ENCODE data around the gene TMTC2.

TMTC2 gene

DNA sequence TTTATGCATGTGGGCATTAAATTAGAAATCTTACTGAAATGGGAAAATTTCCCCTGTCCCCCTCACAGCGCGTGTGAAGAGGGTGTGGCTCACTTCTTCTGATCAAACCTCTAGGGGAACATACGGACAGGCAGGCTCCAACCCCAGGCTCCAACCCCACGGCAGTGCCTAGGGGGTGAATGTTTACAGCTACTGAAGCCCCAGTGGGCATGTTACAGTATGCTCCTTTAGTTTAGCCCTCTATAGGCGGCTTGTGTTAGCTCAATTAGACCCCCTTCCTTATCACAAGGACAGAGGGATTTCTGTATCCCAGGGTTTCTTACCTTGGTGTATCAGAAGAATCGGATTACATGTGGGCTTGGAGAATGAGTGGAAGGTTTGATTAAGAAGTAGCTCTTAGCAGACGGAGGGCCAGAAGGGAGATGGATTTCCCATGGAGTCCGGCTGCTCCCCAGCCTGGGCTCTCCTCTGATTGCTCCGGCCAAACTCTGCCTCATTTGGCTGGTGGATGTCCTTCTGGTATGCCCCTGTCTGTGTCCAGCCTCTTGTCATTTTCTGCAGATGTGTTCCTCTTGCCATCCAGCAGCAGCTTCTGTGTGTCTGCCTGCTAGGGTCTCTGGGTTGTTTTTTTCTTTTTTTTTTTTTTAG is 223.7 kb downstream of the TMTC2 start:
- TF ChIP-seq FOXP2 (optimal IDR thresholded peaks at IDR 0.05; ENCODE audit: control extremely low read depth, extremely low read length, insufficient read depth) (no peak), EZH2 (IDR thresholded peaks at IDR 0.05) (no peak), POLR2AphosphoS5 (IDR thresholded peaks at IDR 0.05; ENCODE audit: borderline replicate concordance, low read depth, low read length) (no peak)

GRCh38 chr12:82912406-82912805 is 225.7 kb downstream of the TMTC2 start:
- no peaks in the 10 kb centered on the region for H3K36me3 ChIP-seq (ENCODE audit: insufficient read depth, low read length)
- no peak for DNase-seq (ENCODE audit: low read depth, low spot score)
- H3K9ac ChIP-seq (ENCODE audit: insufficient read length) = no peak overlapping the region
- H3K4me3 ChIP-seq = no peak overlapping the region
- no peak overlapping the region for H3K27ac ChIP-seq
- TF ChIP-seq EZH2 (IDR thresholded peaks at IDR 0.05) (no peak), POLR2AphosphoS5 (IDR thresholded peaks at IDR 0.05; ENCODE audit: borderline replicate concordance, low read depth, low read length) (no peak)
- no peaks in the 10 kb centered on the region for H3K9me3 ChIP-seq (ENCODE audit: low read depth, low read length)

More for the DNA sequence above, 223.7 kb downstream of the TMTC2 start:
- no peak overlapping the region for H3K9ac ChIP-seq (ENCODE audit: insufficient read length)
- no peaks in the 10 kb centered on the region for H3K36me3 ChIP-seq (ENCODE audit: insufficient read depth, low read length)
- no peak for DNase-seq (ENCODE audit: low read depth, low spot score)
- H3K4me3 ChIP-seq = no peak overlapping the region
- H3K27ac ChIP-seq = no peak overlapping the region
- H3K9me3 ChIP-seq (ENCODE audit: low read depth, low read length) = no peaks in the 10 kb centered on the region

DNA sequence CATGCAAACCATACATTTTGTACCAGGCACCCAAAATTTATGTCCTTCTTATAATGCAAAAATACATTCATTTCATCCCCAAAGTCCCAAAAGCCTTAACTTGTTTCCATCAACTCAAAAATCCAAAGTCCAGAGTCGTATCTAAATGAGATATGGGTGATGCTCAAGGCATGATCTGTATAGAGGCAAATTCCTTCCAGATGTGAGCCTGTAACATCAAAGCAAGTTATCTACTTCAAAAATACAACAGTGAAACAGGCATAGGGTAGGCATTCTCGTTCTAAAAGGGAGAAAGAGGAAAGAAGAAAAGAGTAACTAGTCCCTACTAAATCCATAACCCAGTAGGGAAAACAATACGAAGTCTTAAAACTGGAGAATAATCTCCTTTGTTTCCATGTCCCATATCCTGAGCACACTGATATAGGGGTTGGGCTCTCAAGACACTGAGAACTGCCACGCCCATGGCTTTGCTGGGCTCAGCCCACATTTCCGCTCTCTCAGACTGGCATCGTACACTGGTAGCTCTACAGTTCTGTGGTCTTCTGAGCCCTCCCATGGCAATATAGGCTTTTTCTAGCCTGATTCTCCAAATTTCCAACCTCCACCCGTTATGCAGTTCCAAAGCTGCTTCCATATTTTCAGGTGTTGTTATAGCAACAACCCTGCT is 232.8 kb downstream of the TMTC2 start:
- TF ChIP-seq FOXP2 (optimal IDR thresholded peaks at IDR 0.05; ENCODE audit: control extremely low read depth, extremely low read length, insufficient read depth) (no peak), POLR2AphosphoS5 (IDR thresholded peaks at IDR 0.05; ENCODE audit: borderline replicate concordance, low read depth, low read length) (no peak), EZH2 (IDR thresholded peaks at IDR 0.05) (no peak)

GRCh38 chr12:82923935-82924334 is 237.2 kb downstream of the TMTC2 start:
- no peaks in the 10 kb centered on the region for H3K36me3 ChIP-seq (ENCODE audit: insufficient read depth, low read length)
- H3K4me3 ChIP-seq = no peak overlapping the region
- TF ChIP-seq POLR2AphosphoS5 (IDR thresholded peaks at IDR 0.05; ENCODE audit: borderline replicate concordance, low read depth, low read length) (no peak), FOXP2 (optimal IDR thresholded peaks at IDR 0.05; ENCODE audit: control extremely low read depth, extremely low read length, insufficient read depth) (no peak), EZH2 (IDR thresholded peaks at IDR 0.05) (no peak)
- H3K9ac ChIP-seq (ENCODE audit: insufficient read length) = no peak overlapping the region
- DNase-seq (ENCODE audit: low read depth, low spot score) = no peak
- H3K27ac ChIP-seq = no peak overlapping the region
- H3K9me3 ChIP-seq (ENCODE audit: low read depth, low read length) = no peaks in the 10 kb centered on the region

More for the DNA sequence above, 232.8 kb downstream of the TMTC2 start:
- no peak overlapping the region for H3K9ac ChIP-seq (ENCODE audit: insufficient read length)
- H3K9me3 ChIP-seq (ENCODE audit: low read depth, low read length) = no peaks in the 10 kb centered on the region
- no peaks in the 10 kb centered on the region for H3K36me3 ChIP-seq (ENCODE audit: insufficient read depth, low read length)
- no peak for DNase-seq (ENCODE audit: low read depth, low spot score)
- no peak overlapping the region for H3K4me3 ChIP-seq
- H3K27ac ChIP-seq = no peak overlapping the region

- H3K36me3 ChIP-seq (ENCODE audit: insufficient read depth, low read length) = no peaks in the 10 kb centered on the region
- no peak for TF ChIP-seq FOXP2 (optimal IDR thresholded peaks at IDR 0.05; ENCODE audit: control extremely low read depth, extremely low read length, insufficient read depth)
- TF ChIP-seq EZH2 (IDR thresholded peaks at IDR 0.05) = no peak
- TF ChIP-seq POLR2AphosphoS5 (IDR thresholded peaks at IDR 0.05; ENCODE audit: borderline replicate concordance, low read depth, low read length) = no peak
- H3K9me3 ChIP-seq (ENCODE audit: low read depth, low read length) = no peaks in the 10 kb centered on the region
- no peak overlapping the region for H3K27ac ChIP-seq
- no peak overlapping the region for H3K4me3 ChIP-seq
- DNase-seq (ENCODE audit: low read depth, low spot score) = no peak
- no peak overlapping the region for H3K9ac ChIP-seq (ENCODE audit: insufficient read length)
These were observed 239.9 kb downstream of the TMTC2 start for GRCh38 chr12:82926630-82927029.

DNA sequence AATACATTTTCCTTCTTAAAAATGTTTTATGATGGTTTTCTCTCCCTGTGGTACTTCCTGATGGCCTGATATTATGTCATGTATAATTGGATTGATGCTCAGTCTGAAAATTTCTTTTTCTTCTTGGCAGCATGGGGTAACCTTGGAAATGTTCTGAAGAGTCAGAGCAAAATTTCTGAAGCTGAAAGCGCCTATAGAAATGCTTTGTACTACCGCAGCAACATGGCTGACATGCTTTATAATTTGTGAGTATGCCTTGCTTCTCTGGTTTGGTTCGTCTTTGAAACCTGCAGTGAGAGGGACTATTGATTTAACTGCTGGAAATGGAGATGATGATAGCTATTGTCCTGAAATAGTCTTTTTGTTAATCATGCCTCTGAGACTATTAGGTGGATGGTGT is 243.6 kb downstream of the TMTC2 start:
- Histone ChIP-seq H3K36me3 (ENCODE audit: insufficient read depth, low read length) (no peaks in the 10 kb centered on the region), H3K27ac (no peak overlapping the region), H3K9ac (ENCODE audit: insufficient read length) (no peak overlapping the region), H3K9me3 (ENCODE audit: low read depth, low read length) (no peaks in the 10 kb centered on the region), H3K4me3 (no peak overlapping the region)
- DNase-seq (ENCODE audit: low read depth, low spot score) = no peak
- no peak for TF ChIP-seq POLR2AphosphoS5 (IDR thresholded peaks at IDR 0.05; ENCODE audit: borderline replicate concordance, low read depth, low read length)
- no peak for TF ChIP-seq EZH2 (IDR thresholded peaks at IDR 0.05)
- TF ChIP-seq FOXP2 (optimal IDR thresholded peaks at IDR 0.05; ENCODE audit: control extremely low read depth, extremely low read length, insufficient read depth) = no peak

- TF ChIP-seq EZH2 (IDR thresholded peaks at IDR 0.05) (no peak), POLR2AphosphoS5 (IDR thresholded peaks at IDR 0.05; ENCODE audit: borderline replicate concordance, low read depth, low read length) (no peak), FOXP2 (optimal IDR thresholded peaks at IDR 0.05; ENCODE audit: control extremely low read depth, extremely low read length, insufficient read depth) (no peak)
- no peak overlapping the region for H3K27ac ChIP-seq
- no peaks in the 10 kb centered on the region for H3K9me3 ChIP-seq (ENCODE audit: low read depth, low read length)
- H3K4me3 ChIP-seq = no peak overlapping the region
- no peak for DNase-seq (ENCODE audit: low read depth, low spot score)
- no peaks in the 10 kb centered on the region for H3K36me3 ChIP-seq (ENCODE audit: insufficient read depth, low read length)
- no peak overlapping the region for H3K9ac ChIP-seq (ENCODE audit: insufficient read length)
These were observed 244.8 kb downstream of the TMTC2 start for GRCh38 chr12:82931349-82932116.

GRCh38 chr12:82937151-82937550 is 250.4 kb downstream of the TMTC2 start:
- DNase-seq (ENCODE audit: low read depth, low spot score) = no peak
- Histone ChIP-seq H3K9me3 (ENCODE audit: low read depth, low read length) (no peaks in the 10 kb centered on the region), H3K4me3 (no peak overlapping the region), H3K27ac (no peak overlapping the region), H3K9ac (ENCODE audit: insufficient read length) (no peak overlapping the region), H3K36me3 (ENCODE audit: insufficient read depth, low read length) (no peaks in the 10 kb centered on the region)
- no peak for TF ChIP-seq POLR2AphosphoS5 (IDR thresholded peaks at IDR 0.05; ENCODE audit: borderline replicate concordance, low read depth, low read length)
- TF ChIP-seq EZH2 (IDR thresholded peaks at IDR 0.05) = no peak
- TF ChIP-seq FOXP2 (optimal IDR thresholded peaks at IDR 0.05; ENCODE audit: control extremely low read depth, extremely low read length, insufficient read depth) = no peak

All from SK-N-MC (cell line).